Stimulated activated naive CD8-positive, alpha-beta T cell treated with anti-CD3 and anti-CD28 coated beads, Interleukin-15, Interleukin-2, amounts not matched to agents 100 U/mL and 50 U/mL, for 24 hours (primary cell): ENCODE results near the gene PCBP3.

Experiments
- ATAC-seq: fragments of 150-1000 bp; cut with Tn5 transposase; one replicate; pipeline ENCODE4 v1.10.0; 2021
- DNase-seq: peaks from one replicate; pipeline ENCODE4 v3.0.0; 2021

PCBP3 gene

DNA sequence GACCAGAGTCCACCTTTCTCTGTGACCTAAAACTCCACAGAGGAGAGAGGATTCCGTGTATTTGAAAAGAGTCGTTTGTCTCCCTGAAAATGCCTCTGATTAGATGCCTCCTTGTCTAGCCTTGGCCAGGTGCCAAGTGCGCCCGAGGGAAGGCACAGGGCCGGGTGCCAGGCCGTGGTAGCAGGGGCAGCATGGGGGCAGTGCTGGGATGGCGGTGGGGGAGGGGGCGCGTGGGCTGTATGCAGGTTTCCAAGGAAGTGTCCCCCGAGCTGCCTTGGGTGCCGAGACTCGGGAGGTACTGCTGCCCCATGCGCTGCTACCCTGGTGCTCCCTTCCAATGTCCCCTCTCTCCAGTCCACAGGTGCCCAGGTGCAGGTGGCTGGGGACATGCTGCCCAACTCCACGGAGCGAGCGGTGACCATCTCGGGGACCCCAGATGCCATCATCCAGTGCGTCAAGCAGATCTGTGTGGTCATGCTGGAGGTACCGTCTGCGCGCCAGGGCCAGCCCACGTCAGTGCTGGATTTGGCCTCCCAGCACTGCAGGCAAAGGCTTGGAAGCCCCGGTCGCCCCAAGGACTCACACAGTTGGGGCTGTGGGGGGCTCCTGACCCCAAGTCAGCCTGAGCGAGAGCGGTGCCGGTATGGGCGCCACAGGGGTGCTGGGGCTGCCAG is 267.2 kb downstream of the PCBP3 start:
- ATAC-seq (no peak), DNase-seq (no peak)

DNA sequence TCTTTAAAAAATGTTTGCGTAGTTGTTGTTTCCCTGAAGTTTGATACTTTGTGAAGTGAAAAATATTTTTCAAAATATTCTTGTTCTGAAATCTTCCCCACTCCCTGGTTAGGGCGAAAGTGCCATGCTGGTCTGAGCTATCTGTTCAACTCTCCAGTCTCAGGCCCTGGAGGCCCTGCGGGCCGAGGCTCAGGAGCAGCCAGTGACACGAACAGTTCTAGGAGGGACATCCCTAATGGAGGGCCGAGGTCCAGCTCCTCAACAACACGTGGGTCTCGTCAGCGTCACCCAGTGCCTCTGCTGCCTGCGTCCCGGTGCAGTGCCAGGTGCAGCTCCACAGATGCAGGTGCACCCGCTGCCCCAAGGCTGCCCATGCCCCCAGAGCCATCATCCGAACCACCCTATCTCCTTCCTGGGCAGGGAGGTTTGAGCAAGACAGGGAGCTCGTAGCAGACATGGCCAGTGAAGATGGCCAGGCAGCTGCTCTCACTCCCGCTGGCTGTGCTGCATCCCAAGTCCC is 268.3 kb downstream of the PCBP3 start:
- no peak for ATAC-seq
- no peak for DNase-seq

DNA sequence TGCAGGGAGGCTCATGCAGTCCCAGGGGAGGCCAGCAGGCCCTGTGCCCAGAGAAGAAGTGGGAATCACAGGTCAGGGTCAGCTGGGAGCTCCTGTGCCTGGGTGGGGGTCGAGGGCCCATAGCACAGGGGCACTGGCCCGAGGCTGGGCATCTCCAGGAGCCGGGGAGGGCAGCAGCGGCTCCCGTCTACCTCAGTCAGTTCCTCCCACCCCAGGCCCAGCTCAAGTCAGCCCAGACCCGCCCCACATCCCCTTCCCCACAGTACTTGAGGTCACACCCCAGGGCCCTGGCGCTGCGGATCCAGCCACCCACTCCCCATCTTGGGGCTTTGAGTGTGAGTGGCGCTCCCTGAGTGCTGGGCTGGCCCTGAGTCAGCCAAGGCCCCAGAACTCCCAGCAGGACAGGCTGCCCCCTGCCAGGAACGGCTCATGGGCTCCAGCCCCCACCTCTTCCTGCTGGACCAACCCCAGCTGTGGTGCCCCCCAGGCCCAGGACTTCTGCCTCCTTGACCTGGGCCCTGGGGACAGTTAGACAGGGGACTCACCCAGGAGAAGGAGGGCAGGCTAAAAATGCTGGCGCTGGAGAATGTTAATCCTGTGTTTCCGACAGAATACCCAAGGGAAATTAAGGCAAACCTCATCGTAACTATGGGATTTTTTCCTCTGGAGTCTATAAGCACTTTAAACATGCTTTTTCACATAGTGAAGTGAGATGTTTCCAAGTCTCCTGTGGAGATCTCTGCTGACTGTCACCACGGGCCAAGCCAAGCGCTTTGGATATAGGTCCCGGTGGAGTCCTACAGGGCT is 269.3 kb downstream of the PCBP3 start:
- no peak for DNase-seq
- ATAC-seq = no peak

DNA sequence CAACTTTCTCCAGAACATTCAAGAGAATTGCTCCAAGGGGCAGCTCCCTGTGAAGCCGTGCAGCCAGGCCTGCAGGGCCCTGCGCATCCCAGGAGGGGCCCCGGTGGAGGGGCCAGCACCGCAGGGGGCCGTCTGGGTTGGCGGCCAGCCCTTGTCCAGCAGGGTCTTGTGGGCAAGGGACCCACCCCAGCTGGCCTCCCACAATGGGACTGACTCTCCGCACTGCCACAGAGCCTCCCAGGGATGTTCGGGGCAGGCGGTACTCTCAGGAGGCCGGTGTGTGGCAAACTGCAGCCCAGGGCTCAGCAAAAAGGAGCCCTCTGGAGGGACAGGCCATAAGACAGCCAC is 269.9 kb downstream of the PCBP3 start:
- ATAC-seq = no peak
- DNase-seq = no peak

DNA sequence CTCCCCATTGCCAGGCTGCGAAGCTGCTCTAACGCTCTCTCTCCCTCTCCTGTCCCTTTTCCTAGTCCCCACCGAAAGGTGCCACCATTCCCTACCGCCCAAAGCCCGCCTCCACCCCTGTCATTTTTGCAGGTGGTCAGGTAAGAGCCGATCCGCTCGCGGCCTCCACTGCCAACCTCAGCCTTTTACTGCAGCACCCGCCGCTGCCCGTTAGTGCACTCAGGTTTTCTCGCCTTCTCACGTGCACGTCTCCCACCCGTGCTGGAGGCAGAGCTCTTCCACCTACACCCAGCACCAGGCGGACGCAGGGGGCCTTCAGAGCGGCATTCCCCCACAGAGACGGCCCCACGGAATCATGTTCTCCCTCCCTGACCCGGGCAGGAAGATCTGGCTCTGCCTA is 270.4 kb downstream of the PCBP3 start:
- ATAC-seq (no peak), DNase-seq (no peak)

DNA sequence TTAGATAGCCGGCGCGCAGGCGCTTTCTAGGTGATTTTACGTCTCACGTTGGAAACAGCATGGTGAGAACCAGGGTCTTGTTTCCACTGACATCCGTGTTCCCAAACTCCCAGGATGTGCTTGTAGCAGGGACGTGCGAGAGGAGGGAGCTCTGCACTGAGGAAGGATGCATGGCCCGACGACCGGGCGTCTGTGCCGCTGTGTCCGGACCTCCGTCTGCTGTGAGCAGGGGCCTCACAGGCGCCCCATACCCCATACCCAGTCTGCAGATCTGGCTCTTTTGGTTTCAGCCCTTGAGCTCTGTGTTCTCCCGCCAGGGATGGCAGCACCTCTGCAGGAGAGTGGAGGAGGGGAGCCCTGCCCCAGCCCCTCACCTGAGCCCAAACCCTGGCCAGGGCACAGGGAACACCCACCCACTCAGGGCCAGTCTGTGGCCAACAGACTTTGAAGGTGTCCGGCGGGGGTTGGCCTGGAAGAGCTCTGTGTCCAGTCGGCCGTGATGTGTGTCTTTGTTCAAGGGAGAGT is 270.9 kb downstream of the PCBP3 start:
- DNase-seq (no peak), ATAC-seq (no peak)

DNA sequence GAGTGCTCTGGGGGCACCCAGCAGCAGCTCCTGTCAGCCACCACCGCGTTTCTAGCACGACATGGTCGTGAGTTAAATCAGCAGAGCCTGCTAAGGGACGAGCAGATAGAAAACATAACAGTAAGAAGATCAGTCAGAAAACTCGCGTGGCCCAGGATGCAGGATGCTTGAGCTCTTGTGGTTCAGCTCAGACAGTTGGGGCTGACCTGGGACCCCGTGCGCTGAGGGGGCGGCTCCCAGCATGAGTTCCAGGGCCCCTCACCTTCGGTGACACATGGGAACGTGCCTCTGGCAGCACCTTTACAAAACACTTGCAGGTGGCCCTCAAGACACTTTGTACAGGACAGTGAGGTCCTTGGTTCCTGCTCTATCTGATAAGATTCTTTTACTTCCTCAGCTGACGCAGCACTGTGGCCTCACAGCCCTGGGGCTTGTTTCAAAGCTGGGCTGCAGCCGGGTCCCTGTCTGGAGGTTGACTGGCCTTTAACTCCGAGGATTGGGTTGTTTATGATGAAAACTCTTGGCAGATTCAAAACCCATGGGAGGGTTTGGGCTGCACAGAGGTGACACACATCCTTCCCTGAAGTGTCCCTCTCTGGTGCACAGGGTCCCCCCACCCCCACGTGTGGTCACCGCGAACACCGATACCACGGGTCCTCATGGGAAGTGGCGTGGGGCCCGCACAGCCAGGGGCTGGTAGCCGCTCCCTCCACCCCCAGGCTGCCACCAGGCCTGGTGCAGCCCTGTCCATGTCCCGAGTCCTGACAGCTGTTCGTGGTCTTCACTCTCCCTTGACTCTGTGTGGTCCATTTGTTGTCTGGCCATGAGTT is 272.7 kb downstream of the PCBP3 start:
- DNase-seq = no peak
- no peak for ATAC-seq

DNA sequence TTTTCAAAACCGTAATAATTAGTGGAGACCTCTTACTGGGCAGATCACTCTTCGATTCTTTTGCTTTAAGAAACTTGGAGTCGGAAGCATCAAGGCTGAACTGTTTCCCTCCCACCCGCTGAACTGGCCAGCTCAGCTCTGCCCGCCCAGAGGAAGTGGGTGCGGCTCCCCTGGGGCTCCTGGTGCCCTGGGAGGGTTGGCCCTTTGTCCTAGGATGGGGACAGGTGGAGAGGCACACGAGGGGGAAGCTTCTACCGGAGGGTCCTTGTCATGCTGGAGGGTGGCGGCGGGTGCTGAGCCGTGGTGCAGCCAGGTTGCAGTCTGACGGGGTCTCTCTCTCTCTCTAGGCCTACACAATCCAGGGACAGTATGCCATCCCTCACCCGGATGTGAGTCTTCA is 273.7 kb downstream of the PCBP3 start:
- ATAC-seq = no peak
- DNase-seq = no peak

DNA sequence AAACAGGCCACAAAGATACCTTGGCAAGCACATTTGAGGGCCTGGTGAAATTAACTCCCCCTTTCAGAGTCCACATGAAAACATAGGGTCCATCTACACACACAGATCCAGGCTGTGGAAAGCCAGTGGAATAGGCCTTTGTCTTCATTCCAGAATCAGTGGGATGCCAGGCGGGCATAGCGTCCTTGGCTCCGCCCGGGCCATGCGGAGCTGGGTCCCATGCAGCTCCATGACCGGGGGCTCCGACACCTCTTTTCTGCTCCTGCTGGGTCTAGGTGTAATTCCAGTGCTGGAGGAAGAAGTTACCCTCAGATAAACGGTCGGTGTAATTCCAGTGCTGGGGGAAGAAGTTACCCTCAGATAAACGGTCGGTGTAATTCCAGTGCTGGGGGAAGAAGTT is 274.5 kb downstream of the PCBP3 start:
- ATAC-seq = no peak

DNA sequence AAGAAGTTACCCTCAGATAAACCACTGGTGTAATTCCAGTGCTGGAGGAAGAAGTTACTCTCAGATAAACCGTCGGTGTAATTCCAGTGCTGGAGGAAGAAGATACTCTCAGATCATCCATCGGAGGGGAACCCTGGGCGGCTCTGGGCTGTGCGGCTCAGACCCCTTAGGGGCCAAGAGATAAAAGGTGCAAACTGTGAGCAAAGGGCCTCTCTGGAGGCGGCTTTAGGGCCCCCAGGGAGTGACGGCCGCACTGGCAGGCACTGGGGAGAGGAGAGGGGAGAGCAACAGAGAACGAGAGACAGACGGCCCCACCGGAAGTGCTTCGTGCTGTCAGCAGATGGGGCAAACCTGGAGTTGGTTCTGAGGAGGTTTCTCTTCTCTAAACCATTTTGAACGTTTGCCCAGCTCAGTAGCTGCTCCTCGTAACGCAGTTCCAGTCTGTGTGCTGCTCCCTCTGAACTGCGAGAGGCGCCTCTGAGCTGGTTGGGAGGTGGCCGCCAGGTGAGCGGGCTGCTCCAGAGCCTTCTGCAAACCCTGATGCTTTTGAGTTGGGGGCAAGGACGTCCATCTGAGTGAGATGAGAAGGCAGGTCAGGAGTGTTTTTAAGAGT is 275.4 kb downstream of the PCBP3 start:
- DNase-seq = no peak
- no peak for ATAC-seq

More for the DNA sequence above, 274.5 kb downstream of the PCBP3 start:
- DNase-seq = no peak

DNA sequence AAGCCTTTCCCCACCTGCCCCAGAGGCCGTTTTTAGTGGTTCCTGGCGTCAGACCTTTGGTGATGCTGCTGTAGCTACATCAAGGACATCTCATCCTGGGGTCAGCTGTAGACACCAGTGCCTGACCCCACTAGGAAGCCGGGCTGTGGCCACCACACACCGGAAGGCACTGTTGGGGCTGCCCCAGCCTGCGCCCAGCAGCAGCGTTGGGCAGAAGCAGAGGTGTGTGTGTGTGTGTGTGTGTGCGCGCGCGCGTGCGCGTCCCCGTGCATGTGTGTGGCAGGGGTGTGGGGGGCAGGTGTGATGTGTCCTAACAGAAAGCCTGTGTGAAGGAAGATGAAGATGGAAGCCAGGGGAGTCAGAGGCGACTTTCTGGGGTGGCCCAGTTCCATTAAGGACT is 276.1 kb downstream of the PCBP3 start:
- DNase-seq = no peak
- ATAC-seq = no peak

DNA sequence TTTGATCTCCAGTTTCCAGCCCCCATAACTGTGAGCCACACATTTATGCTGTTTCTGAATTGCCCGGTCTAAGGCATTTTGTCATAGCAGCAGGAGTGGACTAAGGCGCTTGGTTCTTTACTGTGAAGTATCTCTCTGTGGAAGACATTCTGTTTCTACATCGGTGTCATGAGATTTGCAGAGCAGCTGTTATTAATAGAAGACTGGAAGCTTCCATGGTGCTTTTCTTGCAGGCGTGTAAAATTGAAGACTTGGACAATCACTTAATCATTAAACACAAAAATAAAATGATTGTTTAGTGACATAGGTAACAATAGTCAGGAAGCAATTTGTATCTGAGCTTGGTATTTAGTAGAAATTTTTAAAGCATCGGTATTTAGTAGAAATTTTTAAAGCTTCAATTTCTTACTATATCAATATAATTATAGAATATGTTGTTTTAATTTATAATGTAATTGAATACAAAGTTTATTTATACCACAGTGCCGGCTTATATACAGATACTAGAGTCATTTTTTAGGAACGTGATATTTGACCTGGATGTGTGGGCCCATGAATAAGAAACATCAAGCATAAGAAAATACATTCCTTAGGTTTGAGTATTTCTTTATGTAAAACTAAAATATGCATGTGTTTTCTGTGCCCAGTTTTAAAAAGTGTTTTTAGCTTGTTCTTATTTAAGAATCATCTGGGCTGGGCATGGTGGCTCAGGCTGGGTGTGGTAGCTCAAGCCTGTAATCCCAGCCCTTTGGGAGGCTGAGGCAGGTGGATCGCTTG is 277.5 kb downstream of the PCBP3 start:
- DNase-seq = no peak
- ATAC-seq = no peak

DNA sequence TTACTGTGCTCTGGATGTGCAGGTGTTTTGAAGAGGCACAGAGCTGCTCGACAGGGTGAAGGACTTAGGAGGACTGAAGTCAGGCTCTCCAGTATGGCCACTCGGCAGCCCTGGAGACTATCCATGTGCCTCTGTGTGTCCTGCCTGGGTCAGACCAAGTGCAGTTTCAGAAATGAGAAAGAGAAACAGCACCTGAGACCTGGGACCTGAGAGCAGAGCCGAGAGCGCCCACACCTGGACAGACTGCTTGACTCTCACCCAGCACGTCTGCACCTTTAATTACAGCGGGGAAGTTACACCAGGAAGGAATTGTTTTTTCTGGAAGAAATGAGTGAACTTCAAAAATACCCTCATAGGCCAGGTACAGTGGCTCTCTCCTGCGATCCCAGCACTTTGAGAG is 278.4 kb downstream of the PCBP3 start:
- no peak for ATAC-seq
- DNase-seq = no peak

DNA sequence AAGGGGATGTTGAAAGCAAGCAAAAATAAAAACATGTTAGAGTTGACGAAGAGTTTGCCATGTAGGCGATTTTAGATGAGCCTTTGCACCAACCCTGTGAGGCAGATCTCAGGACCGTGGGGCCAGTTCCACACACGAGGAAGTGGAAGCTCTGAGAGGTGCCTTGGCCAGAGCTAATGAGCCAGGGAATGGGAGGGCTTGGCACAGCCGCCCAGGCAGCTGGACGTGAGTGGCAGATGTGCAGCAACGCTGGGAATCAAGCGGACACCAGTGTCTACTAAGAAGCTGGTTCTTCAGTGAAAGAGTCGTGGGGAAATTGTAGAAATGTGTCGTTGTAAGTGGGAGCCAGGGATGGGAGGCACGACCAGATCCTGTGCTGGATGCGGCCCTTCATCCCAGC is 279.1 kb downstream of the PCBP3 start:
- DNase-seq = no peak

DNA sequence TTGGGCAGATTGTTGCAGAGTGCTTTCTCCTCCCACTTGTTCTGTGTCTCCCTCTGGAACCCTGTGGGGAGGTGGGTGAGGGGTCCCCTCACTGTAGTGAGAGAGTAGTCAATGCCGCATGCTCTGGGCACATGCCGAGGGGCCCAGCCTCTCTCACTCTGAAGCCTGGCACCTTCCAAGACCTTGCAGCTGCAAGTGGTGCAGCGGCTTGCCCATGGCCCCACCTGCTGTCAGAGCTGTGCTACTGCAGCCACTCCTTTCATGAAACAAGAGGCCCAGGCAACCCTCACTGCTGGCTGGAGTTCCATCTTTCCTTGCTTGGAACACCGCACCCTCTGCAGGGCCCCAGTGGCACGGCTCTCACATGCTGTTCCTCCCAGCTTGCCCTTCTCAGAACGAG is 279.6 kb downstream of the PCBP3 start:
- DNase-seq = peak; percentile 68
- ATAC-seq = peak; percentile 63

More for the DNA sequence above, 279.1 kb downstream of the PCBP3 start:
- no peak for ATAC-seq

DNA sequence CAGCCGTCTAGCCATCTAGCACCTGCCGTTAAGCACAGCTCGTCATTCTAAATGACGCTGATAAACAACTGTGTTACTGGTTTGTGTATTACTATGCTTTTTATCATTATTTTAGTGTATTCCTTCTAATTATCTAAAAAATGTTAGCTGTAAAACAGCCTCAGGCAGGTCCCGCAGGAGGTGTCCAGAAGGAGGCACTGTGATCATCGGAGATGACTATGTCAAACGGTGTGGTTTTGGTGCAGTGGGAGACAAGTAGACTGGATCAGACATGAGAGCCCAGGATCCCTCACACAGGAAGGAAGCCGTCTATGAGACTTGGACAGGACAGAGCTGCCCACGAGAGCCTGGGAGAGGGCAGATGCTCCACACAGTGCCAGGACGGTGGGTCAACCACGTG is 282.8 kb downstream of the PCBP3 start:
- no peak for ATAC-seq
- DNase-seq = no peak

DNA sequence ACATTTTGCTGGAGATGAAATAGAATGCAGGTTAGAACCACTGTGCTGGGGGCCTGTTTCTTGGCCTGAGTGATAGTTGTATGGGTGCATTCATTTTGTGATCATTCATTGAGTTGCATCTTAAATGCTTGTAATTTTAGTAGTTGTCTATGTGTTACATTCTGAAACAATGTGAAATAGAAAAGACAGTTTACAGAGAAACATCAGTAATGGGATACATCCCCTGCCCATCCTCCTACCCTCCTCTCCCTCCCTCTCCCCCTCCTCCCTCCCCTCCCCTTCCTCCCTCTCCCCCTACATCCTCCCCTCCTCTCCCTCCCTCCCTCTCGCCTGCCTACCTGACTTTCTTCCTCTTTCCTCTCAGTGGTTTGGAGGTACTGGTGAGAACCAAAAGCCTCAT is 283.5 kb downstream of the PCBP3 start:
- no peak for DNase-seq
- no peak for ATAC-seq

DNA sequence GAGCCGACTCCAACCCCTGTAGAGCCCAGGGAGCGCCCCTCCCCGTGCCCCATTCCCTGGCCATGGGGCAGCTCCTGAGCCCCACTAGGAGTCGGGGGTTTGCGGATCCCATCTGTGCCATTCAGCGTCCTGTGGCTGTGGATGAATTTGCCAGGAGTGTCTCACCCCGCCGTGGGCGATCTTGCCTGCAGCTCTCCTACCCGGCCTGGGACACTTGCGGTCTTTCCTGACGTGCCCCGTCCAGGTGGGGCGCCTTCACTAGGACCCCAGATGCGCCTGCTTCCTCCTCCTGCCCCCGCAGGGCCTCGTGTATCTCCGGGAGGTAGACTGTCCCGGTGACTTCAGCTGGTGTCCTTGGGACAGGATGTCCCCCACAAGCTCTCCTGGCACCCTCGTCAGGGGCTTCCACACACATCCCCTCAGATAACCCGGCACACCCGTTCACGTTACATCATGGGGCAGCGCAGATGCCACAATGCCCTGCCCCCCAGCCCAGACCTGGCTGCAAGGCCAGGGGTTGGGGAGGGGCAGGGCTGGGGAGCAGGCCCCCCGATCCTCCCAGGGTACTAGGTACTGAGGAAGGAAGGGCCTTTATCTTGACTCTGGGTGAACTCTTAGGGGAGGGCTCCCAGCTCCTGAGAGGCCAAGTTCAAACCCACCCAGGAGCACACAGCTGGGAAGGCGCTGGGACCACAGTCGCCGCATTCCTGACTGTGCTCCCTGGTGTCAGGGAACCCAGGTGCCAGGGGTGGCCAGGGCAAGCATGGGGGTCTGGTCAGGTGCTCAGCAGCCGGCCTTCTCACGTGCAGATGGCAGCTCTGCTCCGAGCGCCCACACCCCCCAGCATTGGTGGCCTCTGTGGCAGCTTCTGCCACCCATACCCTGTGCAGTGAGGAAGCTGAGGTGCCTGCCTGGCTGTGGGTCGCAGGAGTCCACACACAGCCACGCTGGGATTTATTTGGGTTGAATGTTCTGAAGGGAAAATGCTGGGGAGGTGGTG is 284.6 kb downstream of the PCBP3 start:
- no peak for ATAC-seq
- DNase-seq = no peak

DNA sequence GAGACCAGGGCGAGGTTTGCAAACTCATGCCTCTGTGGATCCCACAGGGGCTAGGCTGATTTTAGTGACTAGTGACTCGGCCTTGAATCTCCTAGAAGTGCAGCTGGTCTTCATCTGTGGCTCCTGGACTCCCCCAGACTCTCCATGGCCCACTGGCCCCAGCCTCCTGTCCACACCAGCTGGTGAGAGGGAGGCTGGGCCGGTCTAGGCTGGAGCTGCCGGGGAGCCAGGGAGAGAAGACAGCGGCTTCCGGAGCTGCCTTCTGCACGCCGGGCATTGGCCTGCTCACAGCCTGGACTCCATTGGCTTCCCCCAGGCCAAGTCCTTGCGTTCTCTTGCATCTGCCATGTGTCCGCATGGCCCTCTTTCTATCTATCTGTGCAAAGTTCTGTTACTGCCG is 285.9 kb downstream of the PCBP3 start:
- no peak for ATAC-seq
- no peak for DNase-seq

DNA sequence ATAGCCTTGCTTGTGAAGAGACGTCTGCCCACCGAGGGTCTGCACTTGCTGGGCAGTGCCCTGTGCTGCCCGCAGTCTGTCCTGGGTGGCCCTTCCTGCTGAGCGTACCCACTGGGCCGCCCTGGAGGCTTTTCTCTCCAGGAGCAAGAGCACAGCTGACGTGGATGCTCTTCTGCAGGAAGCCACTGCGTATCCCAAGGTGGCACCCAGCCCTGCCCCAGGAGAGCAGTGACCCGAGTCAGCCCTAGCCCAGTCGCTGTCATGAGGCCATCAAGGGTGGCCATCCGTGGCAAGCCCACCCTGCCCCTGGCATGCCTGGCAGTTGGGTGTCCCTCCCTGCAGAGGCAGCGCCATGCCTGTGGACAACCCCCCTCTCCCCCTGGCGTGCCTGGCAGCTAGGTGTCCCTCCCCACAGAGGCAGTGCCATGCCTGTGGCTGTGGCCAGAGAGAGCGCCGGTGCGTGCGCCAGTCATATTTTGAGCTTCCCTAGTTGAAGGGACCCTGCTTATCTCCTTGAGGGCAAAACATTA is 286.8 kb downstream of the PCBP3 start:
- ATAC-seq = no peak
- DNase-seq = no peak
